Stimulated activated CD4-positive, alpha-beta T cell treated with anti-CD3 and anti-CD28 coated beads, Interleukin-2, amount 100 ng/mL, for 48 hours (primary cell): ENCODE results near the gene LIM2.

ENCODE experiments used
- DNase-seq, 2 donors: peaks; one replicate each; pipeline ENCODE4 v3.0.0-alpha.2; 2020

Gene LIM2

GRCh38 chr19:51394050-51394836, 6.5 kb upstream of the LIM2 start:
- peak; percentile 90 for DNase-seq

DNA sequence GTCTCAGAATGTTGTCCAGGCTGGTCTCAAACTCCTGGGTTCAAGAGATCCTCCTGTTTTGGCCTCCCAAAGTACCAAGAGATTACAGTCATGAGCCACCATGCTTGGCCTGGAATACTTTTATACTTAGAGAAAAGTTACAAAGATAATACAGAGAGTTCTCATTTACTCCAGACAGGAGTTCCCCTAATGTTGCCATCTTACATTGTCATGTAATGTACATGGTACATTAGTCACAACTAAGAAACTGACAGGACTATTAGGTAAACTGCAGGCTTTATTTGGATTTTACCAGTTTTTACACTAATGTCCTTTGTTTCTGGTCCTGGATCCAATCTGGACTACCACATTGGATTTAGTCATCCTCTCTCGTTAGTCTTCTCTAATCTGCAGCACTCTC, 4.9 kb upstream of the LIM2 start:
- DNase-seq, result no peak

DNA sequence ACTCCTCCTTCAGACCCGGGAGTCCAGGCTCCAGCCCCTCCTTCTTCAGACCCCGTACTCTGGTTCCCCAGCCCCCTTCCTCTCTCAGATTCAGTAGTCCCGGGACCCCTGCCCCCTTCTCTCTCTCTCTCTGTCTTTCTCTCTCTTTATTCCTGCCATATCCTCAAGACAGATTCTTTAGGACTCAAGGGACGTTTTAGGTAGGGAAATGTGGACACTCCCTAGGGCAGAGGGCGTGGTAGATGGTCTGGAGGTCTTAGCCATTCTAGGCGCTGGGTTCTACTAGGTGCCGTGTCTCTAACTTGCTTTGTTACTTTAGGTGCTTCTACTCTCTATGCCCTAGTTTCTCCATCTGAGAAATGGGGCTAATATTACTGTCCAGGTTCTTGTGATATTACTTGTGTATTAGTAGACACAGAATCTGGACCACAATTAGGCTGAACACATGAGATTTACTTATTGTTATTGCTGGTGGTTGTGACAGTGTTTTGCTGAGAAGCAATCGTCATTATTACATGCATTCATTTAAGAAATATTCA, 3.4 kb upstream of the LIM2 start:
- DNase-seq, result no peak

GRCh38 chr19:51389143-51389542, 1.4 kb upstream of the LIM2 start:
- no peak for DNase-seq

GRCh38 chr19:51386882-51387520, 773 bp downstream of the LIM2 start:
- no peak for DNase-seq

- no peak for DNase-seq
Observed at GRCh38 chr19:51382004-51382403, 5.8 kb downstream of the LIM2 start.

- DNase-seq, result no peak
Observed at GRCh38 chr19:51380379-51380778, 7.4 kb downstream of the LIM2 start.

GRCh38 chr19:51377422-51377821, 10.4 kb downstream of the LIM2 start:
- no peak for DNase-seq

- DNase-seq, result no peak
Observed at GRCh38 chr19:51375504-51376221, 12.1 kb downstream of the LIM2 start.

DNA sequence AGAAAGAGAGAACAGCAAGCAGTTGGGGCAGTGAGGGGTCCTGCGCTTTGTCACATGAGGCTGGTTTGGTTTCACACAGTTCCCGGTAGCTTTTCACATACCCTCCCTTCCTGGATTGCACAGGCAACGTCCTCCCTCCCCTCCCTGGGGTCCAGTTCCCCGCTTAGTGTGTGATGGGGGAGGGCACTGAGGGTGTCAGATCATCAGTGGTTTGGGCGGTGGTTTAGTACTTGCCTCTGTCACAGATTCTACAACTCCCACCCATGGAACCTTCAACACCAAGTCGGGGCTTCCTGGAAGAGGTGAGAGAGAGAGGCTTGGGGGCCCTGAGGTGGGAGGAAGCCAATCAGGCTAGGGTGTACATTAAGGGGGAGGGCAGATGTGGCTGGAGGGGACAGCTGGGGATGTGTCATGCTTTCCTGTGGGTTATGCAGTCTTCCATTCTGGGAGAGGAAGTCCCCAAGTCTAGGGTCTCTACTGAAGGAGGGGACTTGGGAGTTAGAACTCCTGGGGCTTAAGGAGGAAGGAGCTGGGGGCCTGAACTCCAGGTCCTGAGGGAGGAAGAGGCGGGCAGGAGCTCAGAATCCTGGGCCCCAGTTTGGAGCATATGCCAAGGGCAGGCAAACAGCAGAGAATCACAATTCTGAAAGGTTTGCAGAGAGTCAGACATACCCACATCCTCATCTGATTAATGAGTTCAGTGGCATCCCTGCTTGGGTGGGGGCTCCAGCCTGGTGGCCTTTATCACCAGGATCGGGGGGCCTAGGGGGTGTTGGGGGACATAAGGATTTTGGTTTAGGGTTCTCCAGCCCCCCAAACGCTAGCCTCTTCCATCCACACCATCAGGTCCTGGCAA, 14.9 kb downstream of the LIM2 start, which contains the start of gene NKG7:
TSS of gene NKG7 (minus strand) at position 6 of the 856 bp plus-strand sequence. CDS start 119 bp downstream, outside the sequence.
- peak; percentile 64 to 67 for DNase-seq

DNA sequence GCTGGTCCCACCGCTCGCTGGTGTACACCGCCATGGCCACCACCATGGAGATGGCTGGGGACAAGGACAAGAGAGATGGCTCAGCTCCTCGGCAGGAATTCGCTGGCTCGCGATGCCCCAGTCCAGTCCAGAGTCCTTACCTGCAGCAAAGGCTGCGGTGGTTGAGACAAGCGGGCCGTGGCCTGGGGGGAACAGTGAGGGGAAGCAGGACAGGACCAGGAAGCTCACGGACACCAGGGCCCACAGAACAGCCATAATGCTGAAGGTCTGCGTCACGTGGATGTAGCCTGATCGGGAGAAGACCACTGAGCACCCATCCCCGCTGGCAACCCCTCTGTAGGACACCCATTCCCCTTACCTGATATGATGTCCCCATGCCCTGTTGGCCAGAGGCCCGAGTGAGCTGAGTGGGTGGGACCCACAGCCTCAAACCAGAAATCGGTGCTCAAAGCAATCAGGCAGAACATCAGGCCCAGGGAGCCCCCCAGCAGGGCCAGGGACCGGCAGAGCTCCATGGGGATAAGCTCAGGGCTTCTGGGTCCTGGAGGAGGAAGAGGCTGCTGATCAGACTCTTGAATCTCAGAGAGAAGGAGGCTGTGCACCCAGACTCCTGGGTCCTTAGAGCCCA, 15.6 kb downstream of the LIM2 start:
- no peak for DNase-seq

GRCh38 chr19:51371186-51371690, 16.5 kb downstream of the LIM2 start:
- DNase-seq, result no peak

DNA sequence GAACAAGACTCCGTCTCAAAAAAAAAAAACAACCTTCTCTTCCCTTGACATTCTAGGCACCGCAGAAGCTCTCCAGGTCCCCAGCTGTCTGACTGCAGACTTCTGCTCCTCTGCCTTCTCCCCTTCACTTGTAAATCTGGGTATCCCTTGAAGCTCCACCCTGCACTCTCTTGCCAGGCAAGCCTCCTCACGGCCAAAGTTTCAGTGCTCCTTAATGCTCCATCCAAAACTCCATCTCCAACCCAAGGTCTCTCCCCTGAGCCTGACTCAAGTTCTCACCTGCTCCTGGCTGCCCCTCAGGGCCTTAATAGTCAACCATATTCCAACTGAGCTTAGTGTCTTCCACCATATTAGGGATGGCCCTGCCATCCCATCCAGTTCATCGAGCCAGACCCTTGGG, 17.5 kb downstream of the LIM2 start:
- DNase-seq, result no peak

DNA sequence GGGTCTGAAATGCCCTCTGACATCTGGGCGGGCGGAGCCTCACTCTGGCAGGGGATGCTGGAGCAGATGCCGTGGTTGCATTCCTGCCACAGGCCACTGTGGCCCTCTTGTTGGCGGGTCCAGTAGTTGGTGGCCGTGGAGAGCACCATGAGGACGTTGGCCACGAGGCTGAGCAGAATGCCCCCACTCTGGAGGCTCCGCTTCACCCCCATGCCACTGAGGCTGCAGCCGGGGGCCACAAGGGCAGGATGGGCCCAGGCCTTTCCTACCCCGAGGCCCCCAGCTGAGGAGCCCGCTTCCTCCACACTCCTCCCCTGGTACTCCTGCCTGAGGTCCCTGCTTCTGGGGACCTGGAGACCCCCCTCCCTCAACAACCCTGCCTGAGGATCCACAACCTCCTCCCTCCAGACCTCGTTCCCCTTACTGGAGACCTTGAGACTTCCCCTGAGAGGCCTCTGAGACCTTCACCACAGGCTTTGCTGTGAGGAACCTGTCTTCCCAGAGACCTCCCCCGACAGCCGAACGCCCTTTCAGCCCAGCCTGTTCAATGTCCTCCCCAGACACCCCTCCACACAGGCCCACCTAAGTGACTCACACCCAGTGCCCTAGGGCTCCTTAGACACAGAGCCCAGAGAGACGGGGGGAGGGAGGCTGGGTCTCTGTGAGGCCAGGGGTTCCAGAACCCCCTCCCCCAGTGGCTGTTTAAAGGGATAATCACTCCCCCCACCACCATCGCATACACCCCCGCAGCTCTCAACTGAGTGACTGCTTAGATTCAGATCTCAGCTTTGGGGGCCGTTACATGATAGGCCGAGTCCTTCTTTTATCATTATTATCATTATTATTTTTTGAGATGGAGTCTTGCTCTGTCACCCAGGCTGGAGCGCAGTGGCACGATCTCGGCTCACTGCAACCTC, 19.1 kb downstream of the LIM2 start, which contains the start of gene CLDND2:
TSS of gene CLDND2 (minus strand) at position 638 of the 917 bp plus-strand sequence. CDS start at position 212, 426 bp downstream.
- DNase-seq, result no peak

DNA sequence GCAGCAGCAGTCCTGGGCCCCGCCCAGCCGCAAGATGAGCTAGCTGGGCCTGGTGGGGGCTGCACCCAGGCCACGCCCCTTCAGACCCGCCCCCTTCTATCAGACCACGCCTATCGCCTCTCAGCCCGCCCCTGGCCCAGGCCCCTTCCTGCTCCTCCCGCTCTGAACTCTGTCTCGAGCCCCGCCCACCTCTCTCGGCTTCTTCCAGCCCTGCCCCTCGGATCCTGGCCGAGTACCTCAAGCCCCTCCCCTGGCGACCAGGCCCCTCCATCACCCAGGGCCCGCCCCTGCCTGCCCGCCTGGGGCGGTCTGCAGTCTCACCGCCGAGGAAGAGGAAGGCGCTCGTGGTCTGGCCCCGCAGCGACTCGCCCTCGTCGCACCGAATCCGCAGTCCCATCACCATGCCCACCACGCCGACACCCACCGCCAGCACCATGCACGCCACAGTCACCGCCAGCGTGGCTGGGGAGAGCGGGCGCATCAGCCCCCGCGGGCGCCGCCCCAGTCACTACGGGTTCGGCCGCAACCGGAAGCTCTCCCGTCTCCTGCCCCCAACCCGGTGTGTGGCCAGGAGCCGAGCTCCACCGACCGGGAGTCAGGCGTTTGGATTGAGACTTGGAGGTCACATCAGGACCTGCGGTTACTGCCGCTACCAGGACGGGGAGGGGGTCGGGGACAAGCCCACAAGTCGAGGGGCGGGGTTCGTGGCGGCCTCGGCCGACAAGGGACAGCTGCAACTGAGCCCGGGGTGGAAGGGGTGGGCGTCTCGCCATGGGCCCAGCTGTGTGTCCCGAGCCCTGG, 20.0 kb downstream of the LIM2 start:
- DNase-seq, result peak; percentile 99

DNA sequence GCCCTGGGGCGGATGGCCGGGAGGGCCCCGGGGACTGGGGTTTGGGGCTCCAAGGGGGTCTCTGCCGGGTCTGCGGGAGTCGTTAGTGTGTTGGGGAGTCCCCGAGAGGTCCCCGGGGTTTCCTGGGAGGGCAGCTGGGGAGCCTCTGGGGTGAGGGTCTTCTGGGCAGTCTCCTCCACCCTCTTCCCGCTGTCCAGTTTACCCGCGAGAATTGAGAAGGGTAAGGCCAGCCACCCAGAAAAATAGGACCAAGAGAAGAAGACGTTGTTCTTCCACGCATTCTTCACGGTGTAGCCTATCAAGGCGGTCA, 20.6 kb downstream of the LIM2 start:
- DNase-seq, result no peak

- DNase-seq, result peak; percentile 88 to 93
Observed at GRCh38 chr19:51366389-51367254, 21.2 kb downstream of the LIM2 start.

GRCh38 chr19:51365965-51366388, 21.8 kb downstream of the LIM2 start, which contains the start of gene ETFB:
Gene ETFB (minus strand): TSS chr19:51366388. CDS start chr19:51366326, 62 bp downstream.
- no peak for DNase-seq
